H7 (cell line): ENCODE results near the gene PODXL2. TPM values are rescaled to one million over a fixed set of nuclear protein-coding genes. Genes with fewer than 3 reads are reported as not detected.

ENCODE experiments used
- DNase-seq: peaks from one replicate; pipeline ENCODE4 v3.0.0; 2012
- H3K27me3 ChIP-seq: 2 replicates; pipeline ENCODE4 v1.6.0; 2011; ENCODE audit warnings: mild to moderate bottlenecking, low read length; ENCODE audit not compliant: control insufficient read depth, insufficient read depth
- H3K36me3 ChIP-seq: replicated peaks from 2 replicates; pipeline ENCODE4 v1.5.1; 2011; ENCODE audit warnings: low read length; ENCODE audit not compliant: control insufficient read depth, insufficient read depth
- H3K4me3 ChIP-seq: 2 replicates; pipeline ENCODE4 v1.5.1; 2011; ENCODE audit warnings: low read depth, mild to moderate bottlenecking, control low read depth, low read length, moderate library complexity; ENCODE audit not compliant: insufficient read depth
- total RNA-seq: library from RNA; depleted of rRNA; stranded (reverse); fragments of >200 nt; shearing (Covaris generic); gene quantifications from 2 replicates; pipeline ENCODE4 v1.2.3, GENCODE V29; 2014

Gene PODXL2
- total RNA-seq, 1 experiment from 2014 or later, result 38.7 TPM

- Histone ChIP-seq H3K36me3 (peaks cover 2% of the 10 kb centered on the region), H3K4me3 (no peak overlapping the region), H3K27me3 (peaks cover 4% of the 10 kb centered on the region; the same call in 1 of the 2 replicates)
- no peak for DNase-seq
Observed at GRCh38 chr3:127667119-127667681, 38.2 kb downstream of the PODXL2 start.

- Histone ChIP-seq H3K27me3 (peaks cover 8% of the 10 kb centered on the region; the same call in 1 of the 2 replicates), H3K4me3 (no peak overlapping the region), H3K36me3 (peaks cover 2% of the 10 kb centered on the region)
- DNase-seq, result no peak
Observed at GRCh38 chr3:127668906-127669305, 39.9 kb downstream of the PODXL2 start.

GRCh38 chr3:127669541-127670228 is 40.7 kb downstream of the PODXL2 start:
- peaks cover 12% of the 10 kb centered on the region; the same call in 1 of the 2 replicates for H3K27me3 ChIP-seq
- no peak for DNase-seq
- H3K36me3 ChIP-seq, result peaks cover 2% of the 10 kb centered on the region
- H3K4me3 ChIP-seq, result no peak overlapping the region

GRCh38 chr3:127670229-127670559 is 41.2 kb downstream of the PODXL2 start:
- Histone ChIP-seq H3K27me3 (peaks cover 12% of the 10 kb centered on the region; the same call in 1 of the 2 replicates), H3K4me3 (no peak overlapping the region), H3K36me3 (peaks cover 2% of the 10 kb centered on the region)
- DNase-seq, result no peak

- H3K27me3 ChIP-seq, result peaks cover 12% of the 10 kb centered on the region; the same call in 1 of the 2 replicates
- DNase-seq, result no peak
- no peak overlapping the region for H3K4me3 ChIP-seq
- H3K36me3 ChIP-seq, result no peaks in the 10 kb centered on the region
Observed at GRCh38 chr3:127670761-127671522, 42.0 kb downstream of the PODXL2 start.

- H3K36me3 ChIP-seq, result no peaks in the 10 kb centered on the region
Observed at GRCh38 chr3:127671523-127672428, 42.8 kb downstream of the PODXL2 start.

GRCh38 chr3:127672429-127673190 is 43.6 kb downstream of the PODXL2 start, which contains the start of gene ABTB1:
Gene ABTB1 (plus strand): TSS chr3:127672952. CDS start chr3:127673026, 74 bp downstream.
- peak within 1 kb of the TSS; percentile 79 for H3K4me3 ChIP-seq
- DNase-seq, result peak; percentile 99
- H3K27me3 ChIP-seq, result peaks cover 12% of the 10 kb centered on the region; the same call in 1 of the 2 replicates
- H3K36me3 ChIP-seq, result no peaks in the 10 kb centered on the region

More at GRCh38 chr3:127671523-127672428, 42.8 kb downstream of the PODXL2 start:
- Histone ChIP-seq H3K27me3 (peaks cover 12% of the 10 kb centered on the region; the same call in 1 of the 2 replicates), H3K4me3 (peak overlapping the region; percentile 64)
- DNase-seq, result peak; percentile 79

GRCh38 chr3:127673191-127674100 is 44.5 kb downstream of the PODXL2 start:
- DNase-seq, result peak; percentile 79
- Histone ChIP-seq H3K36me3 (no peaks in the 10 kb centered on the region), H3K27me3 (peaks cover 12% of the 10 kb centered on the region; the same call in 1 of the 2 replicates), H3K4me3 (peak overlapping the region; percentile 79)

GRCh38 chr3:127674101-127674721 is 45.2 kb downstream of the PODXL2 start:
- H3K36me3 ChIP-seq, result no peaks in the 10 kb centered on the region
- H3K4me3 ChIP-seq, result peak overlapping the region; percentile 79; the same call in 1 of the 2 replicates
- peaks cover 12% of the 10 kb centered on the region; the same call in 1 of the 2 replicates for H3K27me3 ChIP-seq
- no peak for DNase-seq

- no peaks in the 10 kb centered on the region for H3K36me3 ChIP-seq
- no peak for DNase-seq
- no peak overlapping the region for H3K4me3 ChIP-seq
- peaks cover 12% of the 10 kb centered on the region; the same call in 1 of the 2 replicates for H3K27me3 ChIP-seq
Observed at GRCh38 chr3:127674790-127675189, 45.8 kb downstream of the PODXL2 start.

GRCh38 chr3:127675651-127676391 is 46.8 kb downstream of the PODXL2 start:
- Histone ChIP-seq H3K36me3 (no peaks in the 10 kb centered on the region), H3K4me3 (no peak overlapping the region), H3K27me3 (peaks cover 12% of the 10 kb centered on the region; the same call in 1 of the 2 replicates)
- DNase-seq, result no peak

GRCh38 chr3:127676456-127676855 is 47.5 kb downstream of the PODXL2 start:
- Histone ChIP-seq H3K4me3 (no peak overlapping the region), H3K36me3 (no peaks in the 10 kb centered on the region), H3K27me3 (peaks cover 12% of the 10 kb centered on the region; the same call in 1 of the 2 replicates)
- DNase-seq, result no peak
